ENCODE measurements around the gene AKR7A2. TPM values are rescaled to one million over a fixed set of nuclear protein-coding genes. Genes with fewer than 3 reads are reported as not detected.

The AKR7A2 gene
- total and polyA plus RNA-seq, 10 of the 15 experiments (the other 5 are each of a cell fraction or from before 2014, with no cell fraction given), result 1.3 to 114 (median 48.0) TPM

DNA sequence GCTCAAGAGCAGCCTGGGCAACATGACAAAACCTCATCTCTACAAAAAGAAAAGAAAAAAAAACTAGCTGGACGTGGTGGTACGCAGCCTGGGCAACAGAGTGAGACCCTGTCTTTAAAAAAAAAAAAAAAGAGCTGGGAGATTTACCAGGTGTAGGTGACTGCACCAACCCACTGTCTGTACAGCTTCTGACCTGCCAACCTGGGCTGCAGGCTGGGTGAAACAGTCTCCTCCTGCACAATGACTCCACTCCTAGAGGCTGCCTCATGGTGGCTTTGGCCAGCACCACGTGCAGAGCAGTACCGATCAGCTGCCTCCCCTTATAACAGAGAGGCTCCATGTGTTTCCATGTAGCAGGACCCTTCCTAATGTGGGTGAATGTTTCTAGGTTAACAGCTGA lies 56.7 kb downstream of the AKR7A2 start:
- intact Hi-C loops (cut with micrococcal nuclease; ENCODE audit: unreplicated experiment) (no loop called here), in situ Hi-C loops (cut with MboI) (no loop called here)
- ChIA-PET SMC1A (ENCODE audit: uncharacterized antibody, unreplicated experiment) (interaction anchor here (0.6 kb wide), 1 partner anchor 38 kb away, joined by 3 read pairs; no protein-coding TSS in a partner anchor), POLR2A (interaction anchor here (0.6 kb wide), 1 partner anchor 55 kb away, joined by 3 read pairs; no protein-coding TSS in a partner anchor), RAD21 (ENCODE audit: unreplicated experiment) (no interaction called here), CTCF (no interaction called here)
- no peak overlapping the region for H3K9ac ChIP-seq (ENCODE audit: control insufficient read depth, insufficient read depth, low read length)
- ATAC-seq, result no peak
- no peak for TF ChIP-seq MXI1 (IDR thresholded peaks at IDR 0.05; ENCODE audit: low read depth, low read length)
- TF ChIP-seq IRF3 (IDR thresholded peaks at IDR 0.05), result no peak
- TF ChIP-seq, protein P1, sequence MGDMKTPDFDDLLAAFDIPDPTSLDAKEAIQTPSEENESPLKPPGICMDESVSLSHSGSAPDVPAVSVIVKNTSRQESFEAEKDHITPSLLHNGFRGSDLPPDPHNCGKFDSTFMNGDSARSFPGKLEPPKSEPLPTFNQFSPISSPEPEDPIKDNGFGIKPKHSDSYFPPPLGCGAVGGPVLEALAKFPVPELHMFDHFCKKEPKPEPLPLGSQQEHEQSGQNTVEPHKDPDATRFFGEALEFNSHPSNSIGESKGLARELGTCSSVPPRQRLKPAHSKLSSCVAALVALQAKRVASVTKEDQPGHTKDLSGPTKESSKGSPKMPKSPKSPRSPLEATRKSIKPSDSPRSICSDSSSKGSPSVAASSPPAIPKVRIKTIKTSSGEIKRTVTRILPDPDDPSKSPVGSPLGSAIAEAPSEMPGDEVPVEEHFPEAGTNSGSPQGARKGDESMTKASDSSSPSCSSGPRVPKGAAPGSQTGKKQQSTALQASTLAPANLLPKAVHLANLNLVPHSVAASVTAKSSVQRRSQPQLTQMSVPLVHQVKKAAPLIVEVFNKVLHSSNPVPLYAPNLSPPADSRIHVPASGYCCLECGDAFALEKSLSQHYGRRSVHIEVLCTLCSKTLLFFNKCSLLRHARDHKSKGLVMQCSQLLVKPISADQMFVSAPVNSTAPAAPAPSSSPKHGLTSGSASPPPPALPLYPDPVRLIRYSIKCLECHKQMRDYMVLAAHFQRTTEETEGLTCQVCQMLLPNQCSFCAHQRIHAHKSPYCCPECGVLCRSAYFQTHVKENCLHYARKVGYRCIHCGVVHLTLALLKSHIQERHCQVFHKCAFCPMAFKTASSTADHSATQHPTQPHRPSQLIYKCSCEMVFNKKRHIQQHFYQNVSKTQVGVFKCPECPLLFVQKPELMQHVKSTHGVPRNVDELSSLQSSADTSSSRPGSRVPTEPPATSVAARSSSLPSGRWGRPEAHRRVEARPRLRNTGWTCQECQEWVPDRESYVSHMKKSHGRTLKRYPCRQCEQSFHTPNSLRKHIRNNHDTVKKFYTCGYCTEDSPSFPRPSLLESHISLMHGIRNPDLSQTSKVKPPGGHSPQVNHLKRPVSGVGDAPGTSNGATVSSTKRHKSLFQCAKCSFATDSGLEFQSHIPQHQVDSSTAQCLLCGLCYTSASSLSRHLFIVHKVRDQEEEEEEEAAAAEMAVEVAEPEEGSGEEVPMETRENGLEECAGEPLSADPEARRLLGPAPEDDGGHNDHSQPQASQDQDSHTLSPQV (IDR thresholded peaks at IDR 0.05), result no peak
- TF ChIP-seq, protein P2, sequence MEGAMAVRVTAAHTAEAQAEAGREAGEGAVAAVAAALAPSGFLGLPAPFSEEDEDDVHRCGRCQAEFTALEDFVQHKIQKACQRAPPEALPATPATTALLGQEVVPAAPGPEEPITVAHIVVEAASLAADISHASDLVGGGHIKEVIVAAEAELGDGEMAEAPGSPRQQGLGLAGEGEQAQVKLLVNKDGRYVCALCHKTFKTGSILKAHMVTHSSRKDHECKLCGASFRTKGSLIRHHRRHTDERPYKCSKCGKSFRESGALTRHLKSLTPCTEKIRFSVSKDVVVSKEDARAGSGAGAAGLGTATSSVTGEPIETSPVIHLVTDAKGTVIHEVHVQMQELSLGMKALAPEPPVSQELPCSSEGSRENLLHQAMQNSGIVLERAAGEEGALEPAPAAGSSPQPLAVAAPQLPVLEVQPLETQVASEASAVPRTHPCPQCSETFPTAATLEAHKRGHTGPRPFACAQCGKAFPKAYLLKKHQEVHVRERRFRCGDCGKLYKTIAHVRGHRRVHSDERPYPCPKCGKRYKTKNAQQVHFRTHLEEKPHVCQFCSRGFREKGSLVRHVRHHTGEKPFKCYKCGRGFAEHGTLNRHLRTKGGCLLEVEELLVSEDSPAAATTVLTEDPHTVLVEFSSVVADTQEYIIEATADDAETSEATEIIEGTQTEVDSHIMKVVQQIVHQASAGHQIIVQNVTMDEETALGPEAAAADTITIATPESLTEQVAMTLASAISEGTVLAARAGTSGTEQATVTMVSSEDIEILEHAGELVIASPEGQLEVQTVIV (IDR thresholded peaks at IDR 0.05; ENCODE audit: borderline replicate concordance, partially characterized antibody), result no peak
- TF ChIP-seq TCF7 (IDR thresholded peaks at IDR 0.05; ENCODE audit: borderline replicate concordance), result no peak
- no peak for TF ChIP-seq BCL11A (IDR thresholded peaks at IDR 0.05; ENCODE audit: low read depth, low read length)
- no peaks in the 10 kb centered on the region for H3K27me3 ChIP-seq (replicated peaks in 1 of 2; ENCODE audit: control insufficient read depth in 2 of 2, insufficient read depth in 2 of 2, low read length in 1 of 2)
- H3K9me3 ChIP-seq (replicated peaks; ENCODE audit: control insufficient read depth, insufficient read depth, low read length), result no peaks in the 10 kb centered on the region
- peaks cover 28% of the 10 kb centered on the region in 2 experiments for H3K36me3 ChIP-seq (ENCODE audit: control insufficient read depth in 2 of 2, insufficient read depth in 2 of 2, low read length in 1 of 2)
- no TSS peak for BruUV-seq (replicated peaks)
- H3K79me2 ChIP-seq (ENCODE audit: control insufficient read depth, insufficient read depth, low read length), result peaks cover 48% of the 10 kb centered on the region
- WGBS (ENCODE audit: insufficient coverage, insufficient replicate concordance, low lambda C conversion rate, missing lambda C conversion rate), result 89% methylated on average over 2 of the region's 4 CpGs
- no peak overlapping the region for H3K27ac ChIP-seq (ENCODE audit: control insufficient read depth, insufficient read depth)
- no peak for DNase-seq (ENCODE audit: low read depth, low spot score)
- no peak overlapping the region for H3K4me3 ChIP-seq
- no peak overlapping the region for H3K4me2 ChIP-seq (ENCODE audit: control insufficient read depth, insufficient read depth)
- FAIRE-seq, result no peak
- H3K4me1 ChIP-seq (ENCODE audit: control insufficient read depth, insufficient read depth, low read length), result peaks cover 6% of the 10 kb centered on the region
- no peak overlapping the region for H2AFZ ChIP-seq (ENCODE audit: control insufficient read depth, low read depth, low read length)
- peaks cover 3% of the 10 kb centered on the region; the same call in 1 of the 2 replicates for H4K20me1 ChIP-seq (ENCODE audit: control insufficient read depth, insufficient read depth)
